GM18907 (cell line): ENCODE results near the gene DENND5A.
"Not testable (repeated sequence)": the region's sequence is repeated elsewhere in the genome, so short reads cannot be mapped to it uniquely, and the experiment has no call there.

Experiments
- ATAC-seq: cut with Tn5 transposase; IDR thresholded peaks from one replicate; pipeline ENCODE4 v1.9.1; 2021; ENCODE audit warnings: mild to moderate bottlenecking, moderate library complexity; ENCODE audit not compliant: unreplicated experiment

Gene DENND5A

DNA sequence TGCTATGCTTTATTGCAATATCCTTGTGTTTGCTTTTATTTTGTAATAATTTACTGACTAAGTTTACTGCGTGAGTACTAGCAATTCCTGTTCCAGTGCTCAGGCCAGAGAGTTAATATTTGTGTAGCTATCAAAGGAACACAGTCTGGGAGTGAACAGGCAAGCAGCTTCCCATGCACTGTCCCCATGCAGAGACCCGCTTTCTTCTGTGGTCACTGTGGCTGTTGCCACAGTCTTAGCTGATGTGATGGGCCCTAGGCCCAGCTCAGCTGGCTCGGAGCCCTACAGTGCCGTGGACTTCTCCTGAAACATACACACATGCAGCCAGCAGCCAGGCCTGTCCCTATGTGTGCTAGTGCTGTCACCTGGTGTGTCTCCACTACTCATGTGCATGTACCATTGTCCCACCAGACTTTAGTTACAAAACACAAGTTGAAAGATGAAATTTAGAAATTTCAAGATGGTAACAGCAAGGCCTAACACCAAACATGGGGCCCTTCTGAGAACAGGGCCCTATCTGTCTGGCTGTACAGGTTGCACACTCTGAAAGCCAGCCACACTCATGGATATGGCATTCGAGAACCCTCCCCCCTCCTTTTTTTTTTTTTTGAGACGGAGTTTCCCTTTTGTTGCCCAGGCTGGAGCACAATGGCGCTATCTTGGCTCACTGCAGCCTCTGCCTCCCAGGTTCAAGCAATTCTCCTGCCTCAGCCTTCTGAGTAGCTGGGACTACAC is 161.4 kb downstream of the DENND5A start:
- ATAC-seq = no peak

DNA sequence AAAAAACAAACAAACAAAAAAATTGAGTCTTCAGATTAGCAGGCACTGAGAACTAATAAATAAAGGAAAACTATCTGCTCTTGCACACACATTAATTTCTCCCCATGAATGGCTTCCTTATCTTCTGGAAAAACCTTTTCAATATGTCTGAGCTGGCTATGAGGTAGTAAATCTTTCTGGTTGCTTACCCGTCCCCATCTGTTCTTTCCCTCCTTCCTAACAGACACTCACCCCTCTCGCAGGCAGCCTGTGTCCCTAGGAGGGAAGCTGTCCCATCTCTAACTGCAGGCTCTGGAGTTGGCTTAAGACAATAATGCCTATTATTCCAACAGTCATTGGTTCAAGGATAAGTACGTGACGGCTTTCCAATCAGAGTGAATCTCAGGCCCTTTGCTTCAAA is 165.5 kb downstream of the DENND5A start:
- ATAC-seq = no peak

DNA sequence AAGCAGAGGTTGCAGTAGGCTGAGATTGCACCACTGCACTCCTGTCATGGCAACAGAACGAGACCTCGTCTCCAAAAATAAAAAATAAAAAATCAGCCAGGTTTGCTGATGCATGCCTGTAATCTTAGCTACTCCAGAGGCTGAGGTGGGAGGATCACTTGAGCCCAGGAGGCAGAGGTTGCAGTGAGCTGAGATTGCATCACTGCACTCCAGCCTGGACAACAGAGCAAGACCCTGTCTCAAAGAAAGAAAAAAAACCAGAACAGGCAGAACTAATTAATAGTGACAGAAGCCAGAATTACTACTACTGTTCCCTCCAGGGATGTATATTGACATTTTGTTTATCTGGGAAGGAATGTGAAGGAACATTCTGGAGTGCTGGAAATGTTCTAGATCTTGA is 166.7 kb downstream of the DENND5A start:
- ATAC-seq = not testable (repeated sequence)

DNA sequence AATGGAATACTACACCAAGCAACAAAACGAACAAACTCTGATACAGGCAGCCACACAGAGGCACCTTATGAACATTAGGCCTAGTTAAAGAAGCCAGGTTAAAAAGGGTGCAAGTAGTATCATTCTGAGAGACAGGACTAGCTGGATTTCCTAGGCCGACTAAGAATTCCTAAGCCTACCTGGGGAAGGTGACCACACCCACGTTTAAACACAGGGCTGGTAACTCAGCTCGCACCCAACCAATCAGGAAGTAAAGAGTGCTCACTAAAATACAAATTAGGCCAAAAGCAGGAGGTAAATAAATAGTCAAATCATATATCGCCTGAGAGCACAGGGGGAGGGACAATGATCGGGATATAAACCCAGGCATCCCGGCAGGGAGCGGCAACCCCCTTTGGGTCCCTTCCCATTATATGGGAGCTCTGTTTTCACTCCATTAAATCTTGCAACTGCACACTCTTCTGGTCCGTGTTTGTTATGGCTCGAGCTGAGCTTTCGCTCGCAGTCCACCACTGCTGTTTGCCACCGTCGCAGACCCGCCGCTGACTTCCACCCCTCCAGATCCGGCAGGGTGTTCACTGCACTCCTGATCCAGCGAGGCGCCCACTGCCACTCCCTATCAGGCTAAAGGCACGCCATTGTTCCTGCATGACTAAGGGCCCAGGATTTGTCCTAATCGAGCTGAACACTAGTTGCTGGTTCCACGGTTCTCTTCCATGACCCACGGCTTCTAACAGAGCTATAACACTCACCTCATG is 167.8 kb downstream of the DENND5A start:
- ATAC-seq = not testable (repeated sequence)

DNA sequence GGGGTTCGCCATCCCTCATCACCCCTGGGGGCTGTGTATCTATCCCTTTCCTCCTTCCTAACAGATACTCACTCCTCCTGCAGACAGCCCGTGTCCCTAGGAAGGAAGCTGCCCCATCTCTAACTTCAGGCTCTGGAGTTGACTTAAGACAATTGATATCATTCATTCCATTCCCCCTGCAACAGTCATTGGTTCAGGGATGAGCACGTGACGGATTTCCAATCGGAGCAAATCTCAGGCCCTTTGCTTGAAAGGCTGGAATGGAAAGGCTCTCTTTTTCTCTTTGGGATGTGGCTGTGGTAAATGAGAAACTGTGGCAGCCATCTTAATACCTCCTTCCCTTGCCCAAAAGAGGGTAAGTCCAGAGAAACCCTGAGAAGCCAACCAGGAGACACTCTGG is 168.7 kb downstream of the DENND5A start:
- ATAC-seq = no peak

DNA sequence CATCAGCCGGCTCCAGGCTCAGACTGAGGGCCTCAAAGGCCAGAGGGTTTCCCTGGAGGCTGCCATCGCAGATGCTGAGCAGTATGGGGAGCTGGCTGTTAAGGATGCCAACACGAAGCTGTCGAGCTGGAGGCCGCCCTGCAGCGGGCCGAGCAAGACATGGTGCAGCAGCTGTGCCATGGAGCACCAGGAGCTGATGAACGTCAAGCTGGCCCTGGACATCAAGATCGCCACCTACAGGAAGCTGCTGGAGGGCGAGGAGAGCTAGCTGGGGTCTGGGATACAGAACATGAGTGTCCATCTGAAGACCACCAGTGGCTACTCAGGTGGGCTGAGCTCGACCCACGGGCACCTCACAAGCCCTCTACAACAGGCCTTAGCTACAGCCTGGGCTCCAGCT is 169.7 kb downstream of the DENND5A start:
- ATAC-seq = no peak

DNA sequence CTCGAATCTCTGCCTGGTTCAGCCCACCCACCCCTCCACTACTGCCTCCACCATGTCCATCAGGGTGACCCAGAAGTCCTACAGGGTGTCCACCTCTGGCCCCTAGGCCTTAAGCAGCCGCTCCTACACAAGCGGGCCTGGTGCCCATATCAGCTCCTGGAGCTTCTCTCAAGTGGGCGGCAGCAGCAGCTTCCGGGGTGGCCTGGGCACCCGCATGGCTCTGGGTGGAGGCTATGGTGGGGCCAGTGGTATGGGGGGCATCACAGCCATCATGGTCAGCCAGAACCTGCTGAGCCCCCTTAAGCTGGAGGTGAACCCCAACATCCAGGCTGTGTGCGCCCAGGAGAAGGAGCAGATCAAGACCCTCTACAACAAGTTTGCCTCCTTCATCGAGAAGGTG is 170.7 kb downstream of the DENND5A start:
- no peak for ATAC-seq

DNA sequence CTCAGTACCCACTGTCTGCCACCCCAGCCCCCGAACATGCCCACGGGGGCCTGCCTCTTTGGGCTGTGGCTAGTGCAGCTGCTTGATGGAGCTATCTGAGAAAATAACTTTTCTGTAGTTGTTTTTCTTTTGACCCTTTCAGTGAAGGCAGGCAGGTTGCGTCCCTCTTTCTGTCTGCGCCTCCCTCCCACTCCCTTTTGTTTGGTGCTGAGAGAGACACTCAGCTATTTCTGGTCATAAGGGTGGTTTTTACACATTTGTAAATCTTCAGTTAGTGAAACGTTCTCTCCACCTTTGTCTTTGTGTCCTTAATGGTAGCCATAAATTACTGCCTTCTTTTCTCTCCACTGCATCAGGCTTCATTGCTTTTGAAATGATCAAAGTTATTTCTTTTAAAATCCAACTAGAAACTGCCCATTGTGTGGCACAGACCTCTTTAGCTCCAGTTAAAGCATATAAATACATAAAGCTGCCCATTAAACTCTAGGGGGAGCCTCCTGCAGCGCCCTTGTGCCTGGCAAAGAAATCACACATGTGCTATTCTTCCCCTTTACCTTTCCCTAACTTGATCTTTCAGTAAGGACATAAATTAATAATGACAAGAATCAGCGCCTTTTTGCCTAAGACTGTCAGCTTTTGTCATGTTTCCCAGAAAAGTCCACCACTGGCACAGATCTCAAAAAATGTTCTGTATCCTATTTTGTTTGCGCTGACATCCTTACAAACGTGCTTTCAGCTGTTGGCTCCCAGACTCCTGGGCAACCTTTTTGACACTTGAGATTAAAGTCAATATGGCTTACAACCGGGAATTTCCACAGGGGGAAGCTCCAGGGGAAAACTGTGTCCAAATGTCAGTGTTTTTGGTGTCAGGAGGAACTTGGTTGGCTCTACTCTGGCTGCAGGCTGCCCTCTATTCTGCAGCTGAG is 172.0 kb downstream of the DENND5A start:
- no peak for ATAC-seq

DNA sequence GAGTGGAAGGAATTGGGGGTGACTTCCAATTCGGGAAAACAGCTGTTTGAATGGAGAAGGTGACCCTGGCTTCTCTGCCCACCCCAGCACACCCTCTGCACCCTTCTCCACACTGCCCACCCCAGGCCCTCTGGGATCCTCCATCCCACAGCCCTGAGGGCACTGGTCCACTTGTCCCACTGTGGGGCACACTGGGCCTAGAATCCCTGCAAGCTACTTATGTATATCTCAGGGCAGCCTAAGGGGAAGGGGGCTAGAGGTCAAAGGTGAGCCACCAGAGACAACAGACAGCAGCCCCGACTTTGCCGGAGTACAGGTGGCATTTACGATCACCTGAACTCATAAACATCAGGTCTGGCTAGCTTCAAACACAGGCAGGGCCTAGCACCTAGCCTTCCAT is 173.1 kb downstream of the DENND5A start:
- ATAC-seq = no peak

DNA sequence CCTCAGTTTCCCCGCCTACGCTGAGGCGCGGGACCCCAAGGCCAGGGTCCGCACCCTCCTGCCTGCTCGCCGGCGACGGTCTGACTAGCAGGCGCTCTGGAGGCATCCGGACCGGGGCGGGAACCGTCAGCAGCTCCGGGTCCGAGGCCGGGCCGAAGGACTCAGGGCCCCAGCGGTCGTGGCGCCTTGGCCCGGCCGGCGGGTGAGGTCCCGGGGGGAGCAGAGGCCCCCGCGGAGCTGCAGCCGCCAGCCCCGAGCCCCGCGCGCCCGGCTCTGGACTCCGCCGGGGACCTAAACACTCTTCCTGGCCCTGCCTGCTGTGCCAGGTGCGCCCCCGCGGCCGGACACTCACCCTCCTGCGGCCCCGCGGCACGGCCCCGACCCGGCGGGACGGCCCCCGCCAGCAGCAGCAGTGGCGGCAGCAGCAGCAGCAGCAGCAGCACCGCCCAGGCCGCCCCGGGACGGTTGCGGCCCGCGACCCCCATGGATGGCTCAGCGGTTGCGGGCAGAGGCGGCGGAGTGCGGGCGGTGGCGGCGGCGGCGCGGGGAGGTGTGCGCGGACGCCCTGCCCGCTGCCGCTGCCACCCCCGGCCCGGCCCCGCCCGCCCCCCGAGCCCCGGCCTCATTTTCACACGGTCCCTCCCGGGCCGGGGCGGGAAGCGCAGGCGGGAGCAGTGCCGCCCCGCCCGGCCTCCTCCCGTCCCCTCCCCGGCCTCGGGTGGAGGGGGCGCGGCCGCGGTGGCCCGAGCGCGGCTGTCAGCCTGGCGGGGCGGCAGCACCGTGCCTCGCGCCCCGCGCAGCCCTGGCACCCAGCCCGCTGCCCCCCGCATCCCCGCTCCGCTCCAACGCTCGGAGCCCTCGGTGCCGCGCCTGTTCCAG is 173.9 kb downstream of the DENND5A start, which contains the start of gene SCUBE2:
Gene SCUBE2 (minus strand): TSS at position 556 of the 879 bp plus-strand sequence. CDS start 71 bp downstream, at position 485.
- ATAC-seq = no peak

DNA sequence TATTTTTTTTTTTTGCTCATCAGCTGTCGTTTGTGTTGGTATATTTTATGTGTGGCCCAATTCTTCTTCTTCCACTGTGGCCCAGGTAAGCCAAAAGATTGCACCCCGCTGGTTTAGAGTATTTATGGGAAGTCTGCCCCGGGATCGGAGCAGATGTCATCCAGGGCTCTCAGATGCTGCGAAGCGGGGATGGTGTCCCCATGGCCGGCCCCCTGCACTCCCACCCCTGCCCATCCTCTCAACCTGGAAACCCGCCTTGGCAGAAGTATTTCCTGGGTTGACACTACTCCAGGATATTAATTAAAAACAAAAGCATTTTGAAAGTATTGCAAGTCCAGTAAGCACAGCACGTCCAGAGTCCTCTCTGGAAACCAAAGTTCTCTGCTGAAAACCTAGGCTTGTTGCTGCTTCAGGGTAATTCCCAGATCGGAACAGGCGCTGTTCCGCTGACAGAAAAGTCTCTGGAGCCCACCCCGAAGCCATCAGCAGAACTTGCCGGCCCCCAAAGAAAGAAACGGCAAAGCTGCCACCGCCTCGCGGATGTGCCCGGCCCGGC is 174.6 kb downstream of the DENND5A start:
- no peak for ATAC-seq

DNA sequence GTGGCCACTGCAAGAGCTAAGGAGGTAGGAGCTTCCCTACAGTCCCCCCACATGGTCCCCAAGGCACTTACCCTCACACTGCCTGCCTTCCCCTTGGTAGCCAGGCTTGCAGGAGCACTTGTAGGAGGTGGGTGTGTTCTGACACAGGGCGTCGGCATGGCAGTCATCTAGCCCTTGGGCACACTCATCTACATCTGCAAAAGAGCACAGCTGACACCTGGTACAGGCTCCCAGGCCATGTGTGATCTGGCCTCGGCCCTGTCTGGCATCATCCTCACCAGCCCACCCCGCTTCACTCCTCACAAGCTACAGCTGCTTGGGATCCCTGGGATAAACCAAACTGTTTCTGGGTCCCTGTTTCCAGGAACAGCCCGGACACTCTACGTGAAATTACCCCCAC is 175.5 kb downstream of the DENND5A start:
- no peak for ATAC-seq

DNA sequence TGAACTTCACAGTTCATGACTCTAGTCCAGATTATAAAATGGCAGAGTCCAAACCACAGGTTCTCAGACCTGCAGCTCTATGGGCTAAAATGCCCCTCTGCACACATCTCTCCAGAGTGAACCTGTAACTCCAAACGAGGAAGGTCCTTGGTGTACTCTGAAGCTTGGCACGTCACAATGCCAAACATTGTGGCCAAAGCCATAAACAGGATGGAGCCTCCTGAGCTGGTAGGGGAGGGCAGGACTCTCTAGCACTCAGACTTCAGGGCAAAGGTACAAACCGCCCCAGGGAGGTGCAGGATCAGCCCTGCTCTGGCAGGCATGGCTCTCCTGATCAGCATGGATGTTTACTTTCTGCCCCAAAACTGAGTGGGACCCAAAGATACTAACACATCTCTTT is 176.1 kb downstream of the DENND5A start:
- no peak for ATAC-seq
